SK-N-SH treated with all-trans-retinoic acid at 6 μM for 48 hours (cell line): ENCODE results near the gene DEPP1.

Source experiments
- ATAC-seq: fragments of 200-7000 bp; cut with Tn5 transposase; 3 replicates; pipeline ENCODE4 v1.9.1; 2020; ENCODE audit warnings: mild to moderate bottlenecking, moderate library complexity
- ARNTL ChIP-seq: fragments of 450-650 bp; formaldehyde crosslinking; IDR thresholded peaks from 2 replicates; pipeline ENCODE4 v1.5.0; 2020; ENCODE audit warnings: low read depth, mild to moderate bottlenecking, moderate library complexity, borderline replicate concordance
- BACH2 ChIP-seq: fragments of 250-450 bp; sonication (Bioruptor Pico); IDR thresholded peaks from 2 replicates; pipeline ENCODE4 v1.9.0; 2021; ENCODE audit warnings: mild to moderate bottlenecking, borderline replicate concordance
- CSDC2 ChIP-seq: fragments of 250-450 bp; sonication (Bioruptor Pico); IDR thresholded peaks from 2 replicates; pipeline ENCODE4 v1.5.0; 2020; ENCODE audit warnings: mild to moderate bottlenecking, moderate library complexity
- ESRRG ChIP-seq: fragments of 250-450 bp; sonication (Bioruptor Pico); IDR thresholded peaks from 2 replicates; pipeline ENCODE4 v1.6.1; 2021; ENCODE audit warnings: mild to moderate bottlenecking
- GLIS3 ChIP-seq: fragments of 250-450 bp; sonication (Bioruptor Pico); IDR thresholded peaks from 2 replicates; pipeline ENCODE4 v1.5.0; 2020; ENCODE audit warnings: mild to moderate bottlenecking, moderate library complexity
- OSR1 ChIP-seq: fragments of 250-450 bp; sonication (Bioruptor Pico); IDR thresholded peaks from 2 replicates; pipeline ENCODE4 v1.8.0; 2022; ENCODE audit warnings: moderate library complexity, mild to moderate bottlenecking, inconsistent platforms
- PPARA ChIP-seq: fragments of 250-450 bp; sonication (Bioruptor Pico); IDR thresholded peaks from 2 replicates; pipeline ENCODE4 v1.5.0; 2020; ENCODE audit warnings: mild to moderate bottlenecking, borderline replicate concordance
- RARB ChIP-seq: fragments of 250-450 bp; sonication (Bioruptor Pico); IDR thresholded peaks from 2 replicates; pipeline ENCODE4 v1.8.0; 2021; ENCODE audit warnings: mild to moderate bottlenecking, moderate library complexity
- SNAI2 ChIP-seq: fragments of 250-450 bp; sonication (Bioruptor Pico); IDR thresholded peaks from 2 replicates; pipeline ENCODE4 v1.5.0; 2020; ENCODE audit warnings: mild to moderate bottlenecking, moderate library complexity
- TCF4 ChIP-seq: fragments of 250-450 bp; sonication (Bioruptor Pico); IDR thresholded peaks from 2 replicates; pipeline ENCODE4 v1.8.0; 2021; ENCODE audit warnings: mild to moderate bottlenecking, moderate library complexity, borderline replicate concordance
- TOX ChIP-seq: fragments of 250-450 bp; sonication (Bioruptor Pico); IDR thresholded peaks from 2 replicates; pipeline ENCODE4 v1.8.0; 2021; ENCODE audit warnings: mild to moderate bottlenecking, moderate library complexity, borderline replicate concordance
- ZC3H10 ChIP-seq: fragments of 250-450 bp; sonication (Bioruptor Pico); IDR thresholded peaks from 2 replicates; pipeline ENCODE4 v1.5.1; 2021; ENCODE audit warnings: mild to moderate bottlenecking, moderate library complexity
- ZFP30 ChIP-seq: fragments of 450-650 bp; formaldehyde crosslinking; IDR thresholded peaks from 2 replicates; pipeline ENCODE4 v1.5.0; 2022; ENCODE audit warnings: mild to moderate bottlenecking, moderate library complexity
- ZNF565 ChIP-seq: fragments of 450-650 bp; formaldehyde crosslinking; conservative IDR thresholded peaks from 2 replicates; pipeline ENCODE4 v1.5.0; 2020; ENCODE audit warnings: low read depth, mild to moderate bottlenecking, moderate library complexity
- ZNF70 ChIP-seq: fragments of 450-650 bp; formaldehyde crosslinking; IDR thresholded peaks from 2 replicates; pipeline ENCODE4 v1.5.0; 2020; ENCODE audit warnings: mild to moderate bottlenecking, moderate library complexity
- ZNF8 ChIP-seq: fragments of 450-650 bp; formaldehyde crosslinking; IDR thresholded peaks from 2 replicates; pipeline ENCODE4 v1.5.0; 2020; ENCODE audit warnings: mild to moderate bottlenecking, moderate library complexity
- TF ChIP-seq, protein P1 (sequence below): fragments of 250-450 bp; sonication (Bioruptor Pico); IDR thresholded peaks from 2 replicates; pipeline ENCODE4 v1.8.0; 2021; ENCODE audit warnings: low read depth, mild to moderate bottlenecking, moderate library complexity, borderline replicate concordance
- TF ChIP-seq, protein P2 (sequence below): fragments of 250-450 bp; sonication (Bioruptor Pico); IDR thresholded peaks from 2 replicates; pipeline ENCODE4 v1.8.0; 2020; ENCODE audit warnings: mild to moderate bottlenecking, moderate library complexity, borderline replicate concordance
- TF ChIP-seq, protein P3 (sequence below): fragments of 250-450 bp; sonication (Bioruptor Pico); IDR thresholded peaks from 2 replicates; pipeline ENCODE4 v1.5.0; 2020; ENCODE audit warnings: mild to moderate bottlenecking, moderate library complexity
- TF ChIP-seq, protein P4 (sequence below): fragments of 250-450 bp; sonication (Bioruptor Pico); IDR thresholded peaks from 2 replicates; pipeline ENCODE4 v1.5.1; 2020; ENCODE audit warnings: low read depth, mild to moderate bottlenecking, moderate library complexity
- TF ChIP-seq, protein P5 (sequence below): fragments of 250-450 bp; sonication (Bioruptor Pico); IDR thresholded peaks from 2 replicates; pipeline ENCODE4 v1.5.1; 2021; ENCODE audit warnings: mild to moderate bottlenecking, moderate library complexity

The DEPP1 gene

DNA sequence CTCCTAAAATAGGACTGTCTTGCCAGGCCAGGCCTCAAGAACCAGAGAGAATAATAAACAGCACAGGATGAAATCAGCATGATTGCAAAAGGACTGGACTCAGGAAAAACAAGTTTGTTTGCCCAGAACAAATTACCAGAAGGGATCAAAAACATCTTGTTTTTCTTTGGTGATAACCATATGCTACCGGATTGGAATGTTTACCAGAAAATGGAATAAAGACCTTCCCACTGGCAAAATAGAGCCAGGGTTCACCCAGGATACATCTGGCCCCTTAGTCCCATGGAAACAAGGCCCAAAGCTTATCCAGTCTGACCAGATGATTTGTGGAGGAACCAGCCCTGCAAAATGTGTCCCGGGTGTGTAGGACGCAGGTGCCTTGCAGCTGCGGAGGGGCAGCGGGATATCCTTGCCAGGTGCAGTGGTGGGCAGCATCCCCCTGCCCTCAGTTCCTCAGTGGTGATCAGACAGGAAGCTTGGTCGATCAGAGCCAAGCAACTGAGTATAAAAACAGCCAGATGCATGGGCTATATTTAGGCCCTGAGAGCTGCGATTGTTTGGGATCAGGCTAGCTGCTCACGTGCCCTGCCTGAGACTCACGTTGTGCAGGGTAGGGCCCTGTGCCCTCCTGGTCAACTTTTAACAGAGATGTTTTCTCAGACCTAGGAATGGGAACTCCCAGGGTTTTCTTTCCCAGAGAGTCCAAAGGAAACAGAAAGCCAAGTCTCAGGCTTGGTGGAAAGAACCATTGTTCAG, 17.5 kb upstream of the DEPP1 start:
- no peak for ATAC-seq
- TF ChIP-seq, protein P1, sequence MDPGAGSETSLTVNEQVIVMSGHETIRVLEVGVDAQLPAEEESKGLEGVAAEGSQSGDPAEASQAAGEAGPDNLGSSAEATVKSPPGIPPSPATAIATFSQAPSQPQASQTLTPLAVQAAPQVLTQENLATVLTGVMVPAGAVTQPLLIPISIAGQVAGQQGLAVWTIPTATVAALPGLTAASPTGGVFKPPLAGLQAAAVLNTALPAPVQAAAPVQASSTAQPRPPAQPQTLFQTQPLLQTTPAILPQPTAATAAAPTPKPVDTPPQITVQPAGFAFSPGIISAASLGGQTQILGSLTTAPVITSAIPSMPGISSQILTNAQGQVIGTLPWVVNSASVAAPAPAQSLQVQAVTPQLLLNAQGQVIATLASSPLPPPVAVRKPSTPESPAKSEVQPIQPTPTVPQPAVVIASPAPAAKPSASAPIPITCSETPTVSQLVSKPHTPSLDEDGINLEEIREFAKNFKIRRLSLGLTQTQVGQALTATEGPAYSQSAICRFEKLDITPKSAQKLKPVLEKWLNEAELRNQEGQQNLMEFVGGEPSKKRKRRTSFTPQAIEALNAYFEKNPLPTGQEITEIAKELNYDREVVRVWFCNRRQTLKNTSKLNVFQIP (CRISPR knock-in tag) = no peak
- no peak for TF ChIP-seq TOX (CRISPR knock-in tag)
- no peak for TF ChIP-seq ESRRG (CRISPR knock-in tag)
- TF ChIP-seq OSR1 (CRISPR knock-in tag) = no peak
- TF ChIP-seq CSDC2 = no peak
- no peak for TF ChIP-seq GLIS3 (CRISPR knock-in tag)
- TF ChIP-seq, protein P2, sequence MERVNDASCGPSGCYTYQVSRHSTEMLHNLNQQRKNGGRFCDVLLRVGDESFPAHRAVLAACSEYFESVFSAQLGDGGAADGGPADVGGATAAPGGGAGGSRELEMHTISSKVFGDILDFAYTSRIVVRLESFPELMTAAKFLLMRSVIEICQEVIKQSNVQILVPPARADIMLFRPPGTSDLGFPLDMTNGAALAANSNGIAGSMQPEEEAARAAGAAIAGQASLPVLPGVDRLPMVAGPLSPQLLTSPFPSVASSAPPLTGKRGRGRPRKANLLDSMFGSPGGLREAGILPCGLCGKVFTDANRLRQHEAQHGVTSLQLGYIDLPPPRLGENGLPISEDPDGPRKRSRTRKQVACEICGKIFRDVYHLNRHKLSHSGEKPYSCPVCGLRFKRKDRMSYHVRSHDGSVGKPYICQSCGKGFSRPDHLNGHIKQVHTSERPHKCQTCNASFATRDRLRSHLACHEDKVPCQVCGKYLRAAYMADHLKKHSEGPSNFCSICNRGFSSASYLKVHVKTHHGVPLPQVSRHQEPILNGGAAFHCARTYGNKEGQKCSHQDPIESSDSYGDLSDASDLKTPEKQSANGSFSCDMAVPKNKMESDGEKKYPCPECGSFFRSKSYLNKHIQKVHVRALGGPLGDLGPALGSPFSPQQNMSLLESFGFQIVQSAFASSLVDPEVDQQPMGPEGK (CRISPR knock-in tag) = no peak
- TF ChIP-seq ZC3H10 = no peak
- no peak for TF ChIP-seq SNAI2 (CRISPR knock-in tag)
- TF ChIP-seq RARB (CRISPR knock-in tag) = no peak
- TF ChIP-seq, protein P3, sequence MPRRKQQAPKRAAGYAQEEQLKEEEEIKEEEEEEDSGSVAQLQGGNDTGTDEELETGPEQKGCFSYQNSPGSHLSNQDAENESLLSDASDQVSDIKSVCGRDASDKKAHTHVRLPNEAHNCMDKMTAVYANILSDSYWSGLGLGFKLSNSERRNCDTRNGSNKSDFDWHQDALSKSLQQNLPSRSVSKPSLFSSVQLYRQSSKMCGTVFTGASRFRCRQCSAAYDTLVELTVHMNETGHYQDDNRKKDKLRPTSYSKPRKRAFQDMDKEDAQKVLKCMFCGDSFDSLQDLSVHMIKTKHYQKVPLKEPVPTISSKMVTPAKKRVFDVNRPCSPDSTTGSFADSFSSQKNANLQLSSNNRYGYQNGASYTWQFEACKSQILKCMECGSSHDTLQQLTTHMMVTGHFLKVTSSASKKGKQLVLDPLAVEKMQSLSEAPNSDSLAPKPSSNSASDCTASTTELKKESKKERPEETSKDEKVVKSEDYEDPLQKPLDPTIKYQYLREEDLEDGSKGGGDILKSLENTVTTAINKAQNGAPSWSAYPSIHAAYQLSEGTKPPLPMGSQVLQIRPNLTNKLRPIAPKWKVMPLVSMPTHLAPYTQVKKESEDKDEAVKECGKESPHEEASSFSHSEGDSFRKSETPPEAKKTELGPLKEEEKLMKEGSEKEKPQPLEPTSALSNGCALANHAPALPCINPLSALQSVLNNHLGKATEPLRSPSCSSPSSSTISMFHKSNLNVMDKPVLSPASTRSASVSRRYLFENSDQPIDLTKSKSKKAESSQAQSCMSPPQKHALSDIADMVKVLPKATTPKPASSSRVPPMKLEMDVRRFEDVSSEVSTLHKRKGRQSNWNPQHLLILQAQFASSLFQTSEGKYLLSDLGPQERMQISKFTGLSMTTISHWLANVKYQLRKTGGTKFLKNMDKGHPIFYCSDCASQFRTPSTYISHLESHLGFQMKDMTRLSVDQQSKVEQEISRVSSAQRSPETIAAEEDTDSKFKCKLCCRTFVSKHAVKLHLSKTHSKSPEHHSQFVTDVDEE = no peak
- TF ChIP-seq TCF4 (CRISPR knock-in tag) = no peak
- no peak for TF ChIP-seq ZNF565 (CRISPR knock-in tag)
- TF ChIP-seq PPARA = no peak
- TF ChIP-seq ZNF8 (CRISPR knock-in tag) = no peak
- TF ChIP-seq ARNTL (CRISPR knock-in tag) = no peak
- TF ChIP-seq, protein P4, sequence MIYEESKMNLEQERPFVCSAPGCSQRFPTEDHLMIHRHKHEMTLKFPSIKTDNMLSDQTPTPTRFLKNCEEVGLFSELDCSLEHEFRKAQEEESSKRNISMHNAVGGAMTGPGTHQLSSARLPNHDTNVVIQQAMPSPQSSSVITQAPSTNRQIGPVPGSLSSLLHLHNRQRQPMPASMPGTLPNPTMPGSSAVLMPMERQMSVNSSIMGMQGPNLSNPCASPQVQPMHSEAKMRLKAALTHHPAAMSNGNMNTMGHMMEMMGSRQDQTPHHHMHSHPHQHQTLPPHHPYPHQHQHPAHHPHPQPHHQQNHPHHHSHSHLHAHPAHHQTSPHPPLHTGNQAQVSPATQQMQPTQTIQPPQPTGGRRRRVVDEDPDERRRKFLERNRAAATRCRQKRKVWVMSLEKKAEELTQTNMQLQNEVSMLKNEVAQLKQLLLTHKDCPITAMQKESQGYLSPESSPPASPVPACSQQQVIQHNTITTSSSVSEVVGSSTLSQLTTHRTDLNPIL (CRISPR knock-in tag) = no peak
- TF ChIP-seq, protein P5, sequence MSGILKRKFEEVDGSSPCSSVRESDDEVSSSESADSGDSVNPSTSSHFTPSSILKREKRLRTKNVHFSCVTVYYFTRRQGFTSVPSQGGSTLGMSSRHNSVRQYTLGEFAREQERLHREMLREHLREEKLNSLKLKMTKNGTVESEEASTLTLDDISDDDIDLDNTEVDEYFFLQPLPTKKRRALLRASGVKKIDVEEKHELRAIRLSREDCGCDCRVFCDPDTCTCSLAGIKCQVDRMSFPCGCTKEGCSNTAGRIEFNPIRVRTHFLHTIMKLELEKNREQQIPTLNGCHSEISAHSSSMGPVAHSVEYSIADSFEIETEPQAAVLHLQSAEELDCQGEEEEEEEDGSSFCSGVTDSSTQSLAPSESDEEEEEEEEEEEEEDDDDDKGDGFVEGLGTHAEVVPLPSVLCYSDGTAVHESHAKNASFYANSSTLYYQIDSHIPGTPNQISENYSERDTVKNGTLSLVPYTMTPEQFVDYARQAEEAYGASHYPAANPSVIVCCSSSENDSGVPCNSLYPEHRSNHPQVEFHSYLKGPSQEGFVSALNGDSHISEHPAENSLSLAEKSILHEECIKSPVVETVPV (CRISPR knock-in tag) = no peak
- TF ChIP-seq ZNF70 (CRISPR knock-in tag) = no peak

DNA sequence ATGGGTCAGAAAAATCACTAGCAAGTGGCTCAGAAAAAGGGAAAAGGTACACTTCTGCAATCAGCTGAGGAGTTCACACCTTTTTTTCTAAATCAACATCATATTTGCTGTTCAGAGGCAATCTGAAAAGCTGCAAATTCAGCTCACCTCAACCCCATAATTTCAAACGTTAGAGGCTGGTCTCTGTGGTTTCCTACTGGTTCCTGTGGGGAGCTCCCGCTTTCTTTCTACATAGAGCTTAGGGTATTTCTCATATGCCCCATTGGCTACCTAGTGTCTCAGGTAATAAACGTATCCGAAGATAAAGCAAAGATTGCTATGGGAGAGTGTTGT, 16.9 kb upstream of the DEPP1 start:
- no peak for ATAC-seq
- TF ChIP-seq, protein P4 (CRISPR knock-in tag) = no peak
- no peak for TF ChIP-seq BACH2 (CRISPR knock-in tag)
- no peak for TF ChIP-seq SNAI2 (CRISPR knock-in tag)
- no peak for TF ChIP-seq PPARA
- TF ChIP-seq, protein P1 (CRISPR knock-in tag) = no peak
- no peak for TF ChIP-seq GLIS3 (CRISPR knock-in tag)
- TF ChIP-seq ZFP30 = no peak
- TF ChIP-seq ZNF70 (CRISPR knock-in tag) = no peak
- no peak for TF ChIP-seq ARNTL (CRISPR knock-in tag)
- TF ChIP-seq RARB (CRISPR knock-in tag) = no peak
- TF ChIP-seq, protein P3 = no peak
- no peak for TF ChIP-seq ZNF565 (CRISPR knock-in tag)
- TF ChIP-seq ESRRG (CRISPR knock-in tag) = no peak
- no peak for TF ChIP-seq OSR1 (CRISPR knock-in tag)
